ENCODE results near the gene SMG6. TPM values are rescaled to one million over a fixed set of nuclear protein-coding genes. Genes with fewer than 3 reads are reported as not detected.

Gene SMG6
- total and polyA plus RNA-seq, 2 of the 13 experiments (the other 11 are each of a cell fraction or from before 2014, with no cell fraction given) = 4.6 to 14.6 TPM

GRCh38 chr17:2051933-2052559, 251.5 kb downstream of the SMG6 start:
- no peak overlapping the region for H3K27ac ChIP-seq (ENCODE audit: extremely low read length, insufficient read depth, low read length)
- POLR2A ChIA-PET = interaction anchor here (1.4 kb wide), 1 partner anchor 284 kb away, joined by 5 read pairs; the partner anchor contains the start of genes SGSM2 and TSR1
- CTCF ChIA-PET (ENCODE audit: low intra/inter-chr PET ratio, low total read pairs) = no interaction called here
- H3K4me1 ChIP-seq (ENCODE audit: insufficient read depth, low read length) = peaks cover 37% of the 10 kb centered on the region
- in situ Hi-C loops (cut with HindIII; ENCODE audit: extremely low pct_ligation_motif_present, low pct_unique_long_range_greater_than_20kb) = no loop called here
- no peak overlapping the region; the same call in 1 of the 2 replicates for H3K4me2 ChIP-seq (ENCODE audit: low read depth, low read length)
- peaks cover 20% of the 10 kb centered on the region; the same call in 1 of the 2 replicates for H4K20me1 ChIP-seq (ENCODE audit: insufficient read depth, low read length)
- H3K9me3 ChIP-seq (ENCODE audit: low read length) = no peaks in the 10 kb centered on the region
- intact Hi-C loops (cut with micrococcal nuclease; ENCODE audit: unreplicated experiment) = no loop called here
- peaks cover 4 to 28% of the 10 kb centered on the region in 2 experiments; a peak in 4 of 5 replicates for H3K27me3 ChIP-seq (ENCODE audit: control insufficient read depth in 1 of 2, insufficient read depth in 2 of 2, low read length in 2 of 2)
- ATAC-seq (no peak), DNase-seq (ENCODE audit: low spot score) (no peak), FAIRE-seq (no peak)
- no TSS peak for BruUV-seq (replicated peaks)
- WGBS (ENCODE audit: low lambda C conversion rate) = 28% methylated on average over 14 of the region's 14 CpGs
- no peak overlapping the region for H3K9ac ChIP-seq (ENCODE audit: insufficient read depth, low read depth, low read length)
- H3K36me3 ChIP-seq (replicated peaks in 1 of 2; ENCODE audit: control insufficient read depth in 1 of 2, insufficient read depth in 2 of 2, low read length in 2 of 2) = no peaks in the 10 kb centered on the region
- no peak overlapping the region for H3K4me3 ChIP-seq (replicated peaks in 1 of 3; ENCODE audit: insufficient read depth in 1 of 3, low read depth in 2 of 3, low read length in 3 of 3)
- peak; percentile 61; the same call in 1 of the 2 replicates for TF ChIP-seq ZNF121 (CRISPR knock-in tag; IDR thresholded peaks at IDR 0.05)
- TF ChIP-seq GABPB1 (CRISPR knock-in tag; IDR thresholded peaks at IDR 0.05) = 0 out of 2 replicates have a peak, but pooled peaks have one; percentile 4
- no peak for TF ChIP-seq PATZ1 (CRISPR knock-in tag; IDR thresholded peaks at IDR 0.05)
- TF ChIP-seq, protein P1, sequence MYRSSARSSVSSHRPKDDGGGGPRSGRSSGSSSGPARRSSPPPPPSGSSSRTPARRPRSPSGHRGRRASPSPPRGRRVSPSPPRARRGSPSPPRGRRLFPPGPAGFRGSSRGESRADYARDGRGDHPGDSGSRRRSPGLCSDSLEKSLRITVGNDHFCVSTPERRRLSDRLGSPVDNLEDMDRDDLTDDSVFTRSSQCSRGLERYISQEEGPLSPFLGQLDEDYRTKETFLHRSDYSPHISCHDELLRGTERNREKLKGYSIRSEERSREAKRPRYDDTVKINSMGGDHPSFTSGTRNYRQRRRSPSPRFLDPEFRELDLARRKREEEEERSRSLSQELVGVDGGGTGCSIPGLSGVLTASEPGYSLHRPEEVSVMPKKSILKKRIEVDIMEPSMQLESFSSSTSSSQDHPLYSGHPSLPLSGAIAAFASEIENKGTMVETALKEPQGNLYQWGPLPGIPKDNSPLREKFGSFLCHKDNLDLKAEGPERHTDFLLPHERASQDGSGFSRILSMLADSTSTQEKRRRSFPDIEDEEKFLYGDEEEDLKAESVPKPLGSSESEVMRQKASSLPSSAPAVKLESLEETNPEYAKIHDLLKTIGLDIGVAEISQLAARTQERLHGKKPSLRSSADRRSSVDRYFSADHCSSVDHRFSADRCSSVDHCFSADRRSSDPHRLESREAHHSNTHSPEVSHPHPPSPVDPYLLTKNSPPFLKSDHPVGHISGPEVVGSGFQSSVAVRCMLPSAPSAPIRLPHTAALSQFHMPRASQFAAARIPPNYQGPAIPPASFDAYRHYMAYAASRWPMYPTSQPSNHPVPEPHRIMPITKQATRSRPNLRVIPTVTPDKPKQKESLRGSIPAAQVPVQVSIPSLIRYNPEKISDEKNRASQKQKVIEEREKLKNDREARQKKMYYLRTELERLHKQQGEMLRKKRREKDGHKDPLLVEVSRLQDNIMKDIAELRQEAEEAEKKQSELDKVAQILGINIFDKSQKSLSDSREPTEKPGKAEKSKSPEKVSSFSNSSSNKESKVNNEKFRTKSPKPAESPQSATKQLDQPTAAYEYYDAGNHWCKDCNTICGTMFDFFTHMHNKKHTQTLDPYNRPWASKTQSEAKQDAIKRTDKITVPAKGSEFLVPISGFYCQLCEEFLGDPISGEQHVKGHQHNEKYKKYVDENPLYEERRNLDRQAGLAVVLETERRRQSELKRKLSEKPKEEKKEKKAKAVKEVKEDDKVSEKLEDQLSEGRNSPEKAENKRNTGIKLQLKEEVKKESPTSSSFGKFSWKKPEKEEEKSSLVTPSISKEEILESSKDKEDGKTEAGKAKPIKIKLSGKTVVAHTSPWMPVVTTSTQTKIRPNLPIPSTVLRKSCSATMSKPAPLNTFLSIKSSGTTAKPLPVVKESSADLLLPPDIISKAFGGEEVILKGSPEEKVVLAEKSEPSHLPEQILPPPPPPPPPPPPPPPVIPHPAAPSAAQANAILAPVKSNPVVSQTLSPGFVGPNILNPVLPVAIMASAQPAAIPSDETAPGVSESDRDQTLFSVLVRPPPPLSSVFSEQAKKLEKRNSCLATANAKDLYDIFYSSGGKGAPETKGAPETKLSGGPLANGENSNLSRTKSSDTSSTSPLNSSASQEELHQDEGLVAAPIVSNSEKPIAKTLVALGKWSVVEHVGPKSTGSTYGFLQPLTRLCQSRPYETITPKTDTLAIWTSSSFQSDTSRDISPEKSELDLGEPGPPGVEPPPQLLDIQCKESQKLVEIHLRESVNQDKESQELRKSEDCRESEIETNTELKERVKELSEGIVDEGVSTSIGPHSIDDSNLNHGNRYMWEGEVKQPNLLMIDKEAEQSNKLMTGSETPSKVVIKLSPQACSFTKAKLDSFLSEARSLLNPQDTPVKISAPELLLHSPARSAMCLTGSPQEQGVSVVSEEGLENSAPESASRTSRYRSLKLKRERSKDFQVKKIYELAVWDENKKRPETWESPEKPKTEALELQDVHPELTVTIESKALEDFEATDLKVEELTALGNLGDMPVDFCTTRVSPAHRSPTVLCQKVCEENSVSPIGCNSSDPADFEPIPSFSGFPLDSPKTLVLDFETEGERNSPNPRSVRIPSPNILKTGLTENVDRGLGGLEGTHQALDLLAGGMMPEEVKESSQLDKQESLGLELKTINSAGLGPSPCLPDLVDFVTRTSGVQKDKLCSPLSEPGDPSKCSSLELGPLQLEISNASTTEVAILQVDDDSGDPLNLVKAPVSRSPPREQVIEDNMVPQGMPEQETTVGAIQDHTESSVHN (CRISPR knock-in tag; IDR thresholded peaks at IDR 0.05) = no peak
- H3K79me2 ChIP-seq (ENCODE audit: insufficient read depth, low read length) = no peaks in the 10 kb centered on the region
- no peak overlapping the region for H2AFZ ChIP-seq (ENCODE audit: low read length)

Measured in HepG2 (cell line).